ENCODE data around the gene MYLK2.

Gene MYLK2

DNA sequence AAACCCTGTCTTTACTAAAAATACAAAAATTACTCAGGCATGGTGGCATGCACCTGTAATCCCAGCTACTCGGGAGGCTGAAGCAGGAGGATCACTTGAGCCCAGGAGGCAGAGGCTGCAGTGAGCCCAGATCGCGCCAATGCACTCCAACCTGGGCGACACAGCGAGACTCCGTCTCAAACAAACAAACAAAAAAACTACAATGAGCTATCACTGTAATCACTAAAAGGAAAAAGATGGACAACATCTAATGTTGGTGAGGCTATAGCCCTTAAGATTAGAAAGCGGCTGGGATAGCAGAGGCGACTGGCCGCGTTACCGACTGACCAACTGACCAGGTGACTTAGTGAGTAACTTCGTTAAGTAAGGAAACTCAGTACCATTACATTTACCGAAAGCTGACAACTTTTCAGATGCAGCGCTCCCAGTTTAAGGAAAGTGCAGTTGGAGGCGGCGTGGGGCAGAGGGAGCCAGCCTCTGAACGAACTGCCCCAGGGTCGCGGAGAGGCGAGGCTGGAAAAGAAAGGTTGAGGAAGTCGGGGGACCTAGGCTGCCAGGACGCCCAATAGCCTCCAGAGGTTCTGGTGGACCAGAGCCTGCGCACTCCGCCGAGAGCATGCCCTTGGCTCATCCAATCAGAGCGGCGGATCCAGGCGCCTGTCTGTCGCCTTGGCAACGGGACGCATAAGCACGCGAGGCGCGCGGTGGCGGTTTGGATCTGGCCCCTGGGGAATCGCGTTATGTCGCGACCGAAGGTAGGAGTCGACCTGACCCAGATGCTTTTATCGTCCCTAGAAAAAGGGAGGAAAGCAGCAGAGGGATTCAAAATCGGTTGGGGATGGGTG lies 60.2 kb downstream of the MYLK2 start:
- peak; percentile 95 for DNase-seq

DNA sequence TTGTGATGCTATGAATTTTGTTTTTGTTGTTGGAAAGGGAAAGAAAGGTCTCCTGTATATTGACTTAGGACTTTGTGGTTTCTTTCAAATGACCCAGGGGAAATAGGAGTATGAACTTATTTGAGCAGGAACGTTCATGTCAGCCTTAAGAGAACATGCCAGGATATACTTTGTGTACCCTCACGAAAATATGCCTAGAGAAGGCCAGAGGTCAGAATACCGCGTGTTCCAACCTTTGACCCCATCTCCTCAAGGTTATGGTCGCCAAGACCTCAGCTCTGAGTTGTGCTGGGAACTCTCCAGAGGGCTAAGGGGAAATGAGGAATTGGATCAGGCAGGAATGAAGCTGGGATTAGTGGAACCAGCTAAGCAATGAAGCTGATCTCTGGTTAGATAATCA lies 62.8 kb downstream of the MYLK2 start:
- DNase-seq = no peak

DNA sequence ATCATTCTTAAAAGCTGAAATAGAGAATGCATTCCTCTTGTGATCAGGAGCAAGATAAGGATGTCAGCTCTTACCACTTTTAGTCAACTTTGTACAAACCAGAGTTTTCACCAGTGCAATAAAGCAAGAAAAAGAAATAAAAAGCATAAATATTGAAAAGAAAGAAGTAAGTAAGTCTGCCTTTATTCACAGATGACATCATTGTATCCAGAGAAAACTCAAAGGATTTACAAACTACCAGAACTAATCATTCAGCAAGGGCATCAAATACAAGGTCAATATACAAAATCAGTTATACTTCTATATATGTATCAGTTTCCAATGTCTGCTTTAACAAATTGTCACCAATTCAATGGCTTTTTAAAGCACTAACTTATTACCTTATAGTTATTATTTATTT lies 64.7 kb downstream of the MYLK2 start:
- DNase-seq = no peak
